Measurements from ENCODE around the gene IFNA1.

IFNA1 gene

GRCh38 chr9:21473236-21473635, 33.0 kb downstream of the IFNA1 start:
- H3K4me3 ChIP-seq: no peak overlapping the region
- H3K9ac ChIP-seq: no peak overlapping the region

GRCh38 chr9:21477466-21477865, 37.2 kb downstream of the IFNA1 start:
- H3K4me1 ChIP-seq: peaks cover 8% of the 10 kb centered on the region; the same call in 1 of the 2 replicates
- H3K4me2 ChIP-seq: no peak overlapping the region
- H3K9ac ChIP-seq: no peak overlapping the region
- H3K36me3 ChIP-seq: no peaks in the 10 kb centered on the region
- H3K27me3 ChIP-seq: no peaks in the 10 kb centered on the region
- no peak for TF ChIP-seq Cebpa-rat (IDR thresholded peaks at IDR 0.05)
- no peak overlapping the region for H3K4me3 ChIP-seq
- no peak overlapping the region for H3K27ac ChIP-seq
- H3K9me3 ChIP-seq: no peaks in the 10 kb centered on the region
- H4K20me1 ChIP-seq: no peaks in the 10 kb centered on the region

More at GRCh38 chr9:21473236-21473635, 33.0 kb downstream of the IFNA1 start:
- Histone ChIP-seq H3K4me2 (no peak overlapping the region), H3K9me3 (no peaks in the 10 kb centered on the region), H3K27me3 (no peaks in the 10 kb centered on the region), H3K27ac (no peak overlapping the region), H4K20me1 (no peaks in the 10 kb centered on the region), H3K36me3 (no peaks in the 10 kb centered on the region), H3K4me1 (no peaks in the 10 kb centered on the region)
- no peak for TF ChIP-seq Cebpa-rat (IDR thresholded peaks at IDR 0.05)

GRCh38 chr9:21479152-21479702, 39.0 kb downstream of the IFNA1 start:
- no peak for TF ChIP-seq Cebpa-rat (IDR thresholded peaks at IDR 0.05)
- Histone ChIP-seq H4K20me1 (no peaks in the 10 kb centered on the region), H3K4me3 (no peak overlapping the region), H3K4me1 (peaks cover 8% of the 10 kb centered on the region; the same call in 1 of the 2 replicates), H3K4me2 (no peak overlapping the region), H3K9me3 (no peaks in the 10 kb centered on the region), H3K36me3 (no peaks in the 10 kb centered on the region), H3K27ac (no peak overlapping the region), H3K27me3 (no peaks in the 10 kb centered on the region), H3K9ac (no peak overlapping the region)

- Histone ChIP-seq H3K27ac (no peak overlapping the region), H3K27me3 (no peaks in the 10 kb centered on the region), H4K20me1 (no peaks in the 10 kb centered on the region), H3K4me3 (no peak overlapping the region), H3K9ac (no peak overlapping the region), H3K36me3 (no peaks in the 10 kb centered on the region), H3K4me1 (peaks cover 8% of the 10 kb centered on the region; the same call in 1 of the 2 replicates), H3K4me2 (peak overlapping the region; percentile 34; the same call in 1 of the 2 replicates), H3K9me3 (peaks cover 5% of the 10 kb centered on the region; the same call in 1 of the 2 replicates)
- TF ChIP-seq Cebpa-rat (IDR thresholded peaks at IDR 0.05): no peak
These were observed 41.3 kb downstream of the IFNA1 start for GRCh38 chr9:21481470-21482056.

GRCh38 chr9:21482213-21482612, 42.0 kb downstream of the IFNA1 start, which contains the start of gene IFNE:
IFNE (minus strand) TSS chr9:21482313; CDS start chr9:21481694, 619 bp downstream.
- Histone ChIP-seq H3K36me3 (no peaks in the 10 kb centered on the region), H3K4me1 (peaks cover 8% of the 10 kb centered on the region; the same call in 1 of the 2 replicates), H3K27ac (no peak within 1 kb of the TSS), H3K4me2 (peak within 1 kb of the TSS; percentile 34; the same call in 1 of the 2 replicates), H3K9ac (no peak within 1 kb of the TSS), H3K4me3 (no peak within 1 kb of the TSS), H3K9me3 (peaks cover 5% of the 10 kb centered on the region; the same call in 1 of the 2 replicates), H4K20me1 (no peaks in the 10 kb centered on the region), H3K27me3 (no peaks in the 10 kb centered on the region)
- TF ChIP-seq Cebpa-rat (IDR thresholded peaks at IDR 0.05): no peak

Data from BLaER1 (cell line).